OCI-LY7 (cell line): ENCODE data around the gene TMEM45B.
"Not testable (repeated sequence)": the region's sequence is repeated elsewhere in the genome, so short reads cannot be mapped to it uniquely, and the experiment has no call there.

Source experiments
- CTCF ChIP-seq: fragments of 200-600 bp; sonication (generic); conservative IDR thresholded peaks from 2 replicates; pipeline ENCODE4 v1.5.1; 2014; ENCODE audit warnings: mild to moderate bottlenecking, antibody characterized with exemption, low read length, moderate library complexity, mixed read lengths
- EZH2phosphoT487 ChIP-seq: fragments of 200-600 bp; sonication (generic); IDR thresholded peaks from 2 replicates; pipeline ENCODE4 v1.6.1; 2018; ENCODE audit warnings: low read depth, borderline replicate concordance, mild to moderate bottlenecking, mixed run types, antibody characterized with exemption, low read length, moderate library complexity, mixed read lengths

DNA sequence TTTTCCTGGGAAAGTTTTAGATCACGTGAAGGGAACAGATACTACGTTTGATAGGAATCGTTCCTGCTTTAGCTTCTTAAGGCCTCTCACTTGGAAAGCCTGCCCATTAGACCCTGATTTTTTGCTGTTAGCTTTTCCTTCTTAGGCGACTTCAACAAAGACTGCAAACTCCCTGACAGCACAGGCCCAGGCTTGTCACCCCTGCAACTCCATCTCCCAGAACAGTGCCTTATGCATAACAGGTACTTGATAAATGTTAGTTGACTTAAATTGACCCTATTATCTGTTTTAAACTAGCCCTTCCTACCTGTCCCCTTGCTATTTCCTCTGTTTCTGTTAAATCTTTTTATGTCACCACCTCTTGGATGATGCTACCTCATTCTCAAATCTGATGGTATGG lies 7.6 kb downstream of the TMEM45B start:
- not testable (repeated sequence) for TF ChIP-seq CTCF, EZH2phosphoT487
